Activated gamma-delta T cell (primary cell): ENCODE measurements around the gene OR4M1.
"Not testable (repeated sequence)": the region's sequence is repeated elsewhere in the genome, so short reads cannot be mapped to it uniquely, and the experiment has no call there.

Source experiments
- DNase-seq: peaks from one replicate; lab custom pipeline; 2025; lab: John Stamatoyannopoulos, UW

Gene OR4M1

GRCh38 chr14:19823178-19823577, 49.9 kb downstream of the OR4M1 start:
- DNase-seq = no peak

GRCh38 chr14:19823765-19824164, 50.5 kb downstream of the OR4M1 start:
- DNase-seq = no peak

- DNase-seq = not testable (repeated sequence)
Measured at GRCh38 chr14:19827626-19828244, 54.4 kb downstream of the OR4M1 start.

GRCh38 chr14:19828314-19828713, 55.0 kb downstream of the OR4M1 start:
- no peak for DNase-seq
